K562 (cell line): Measurements from ENCODE around the gene CTTNBP2. TPM values are rescaled to one million over a fixed set of nuclear protein-coding genes. Genes with fewer than 3 reads are reported as not detected.
A peak's percentile ranks its signal among the peaks of the same experiment; 100 is the strongest.

Experiments
- ATAC-seq: fragments of 200-7000 bp; cut with Tn5 transposase; 3 replicates; pipeline ENCODE4 v1.9.1; 2020; ENCODE audit warnings: moderate library complexity
- BruUV-seq: library from RNA; stranded (reverse); fragments of 400-500 nt; replicated peaks from 2 replicates; lab custom pipeline; 2021; lab: Mats Ljungman, UMichigan
- CTCF ChIA-PET: fragments of 300-600 bp; formaldehyde crosslinking; extraction: SDS; loops from one replicate; lab custom pipeline; 2021; ENCODE audit warnings: low intra/inter-chr PET ratio; lab: Yijun Ruan, JAX
- POLR2A ChIA-PET: fragments of 300-600, 350-650 bp; sonication (Branson Sonifier 250); formaldehyde crosslinking; extraction: SDS; loops from one replicate; lab custom pipeline; 2021; ENCODE audit warnings: antibody characterized with exemption, inconsistent platforms; lab: Yijun Ruan, JAX
- DNase-seq, 4 experiments: peaks; one replicate each; pipeline versions ENCODE4 v3.0.0 to v3.0.0-alpha.2; 2011 to 2018; ENCODE audit warnings: low spot score in 3 of 4, mixed read lengths in 3 of 4; ENCODE audit errors: extremely low read depth in 1 of 4
- FAIRE-seq: peaks from 2 replicates; lab custom pipeline; 2011; peaks lifted over from hg19 to GRCh38; lab: Jason Lieb, UNC
- H2AFZ ChIP-seq: 2 replicates; pipeline ENCODE4 v1.6.0; 2011; ENCODE audit warnings: low read depth, low read length, control low read depth, inconsistent platforms
- H3K27ac ChIP-seq: fragments of 200-600 bp; 3 replicates; pipeline ENCODE4 v1.8.0; 2011; ENCODE audit warnings: low read depth, mild to moderate bottlenecking, control low read depth, inconsistent platforms, low read length, moderate library complexity, mixed read lengths; ENCODE audit errors: extremely low read depth
- H3K27me3 ChIP-seq, 2 experiments: fragments of 300-600 bp in 1 of 2; 2 replicates in 1 of 2; 3 replicates in 1 of 2; pipeline versions ENCODE4 v1.6.0 to v1.8.0; 2011; ENCODE audit warnings: inconsistent platforms in 2 of 2, low read length in 2 of 2, mild to moderate bottlenecking in 1 of 2, mixed read lengths in 1 of 2, moderate library complexity in 1 of 2; ENCODE audit not compliant: control insufficient read depth in 2 of 2, insufficient read depth in 2 of 2
- H3K36me3 ChIP-seq: fragments of 300-600 bp; 3 replicates; pipeline ENCODE4 v1.8.0; 2011; ENCODE audit warnings: mild to moderate bottlenecking, low read length, inconsistent platforms; ENCODE audit not compliant: control insufficient read depth, insufficient read depth
- H3K4me1 ChIP-seq, 2 experiments: fragments of 200-600 bp in 1 of 2; replicated peaks in 1 of 2; 2 replicates in 1 of 2; 3 replicates in 1 of 2; pipeline versions ENCODE4 v1.5.1 to v1.8.0; 2011; ENCODE audit warnings: inconsistent platforms in 2 of 2, low read length in 2 of 2, mild to moderate bottlenecking in 1 of 2, mixed read lengths in 1 of 2, moderate library complexity in 1 of 2; ENCODE audit not compliant: control insufficient read depth in 2 of 2, insufficient read depth in 2 of 2
- H3K4me2 ChIP-seq: 2 replicates; pipeline ENCODE4 v1.6.1; 2011; ENCODE audit warnings: low read length, control low read depth, inconsistent platforms, mixed read lengths; ENCODE audit not compliant: insufficient read depth
- H3K4me3 ChIP-seq: fragments of 200-600 bp; sonication (generic), shearing (Covaris generic); 2 replicates; pipeline ENCODE4 v1.5.1; 2016; ENCODE audit warnings: control low read depth, inconsistent platforms
- H3K79me2 ChIP-seq: fragments of 200-600 bp; 3 replicates; pipeline ENCODE4 v1.8.0; 2011; ENCODE audit warnings: low read length, inconsistent platforms; ENCODE audit not compliant: control insufficient read depth, insufficient read depth
- H3K9ac ChIP-seq, 2 experiments: 2 replicates each; pipeline versions ENCODE4 v1.6.0 to v1.6.1; 2011; ENCODE audit warnings: low read depth in 2 of 2, low read length in 2 of 2, control low read depth in 1 of 2, inconsistent platforms in 1 of 2, mild to moderate bottlenecking in 1 of 2, mixed read lengths in 1 of 2; ENCODE audit not compliant: insufficient read depth in 1 of 2
- H3K9me1 ChIP-seq: one replicate; pipeline ENCODE4 v1.6.0; 2011; ENCODE audit warnings: inconsistent platforms, mild to moderate bottlenecking, low read length, moderate library complexity; ENCODE audit not compliant: control insufficient read depth, insufficient read depth
- H3K9me3 ChIP-seq: replicated peaks from 2 replicates; pipeline ENCODE4 v1.5.1; 2011; ENCODE audit warnings: low read depth, low read length, inconsistent platforms; ENCODE audit not compliant: control insufficient read depth, insufficient read depth
- H4K20me1 ChIP-seq: replicated peaks from 2 replicates; pipeline ENCODE4 v1.6.1; 2011; ENCODE audit warnings: low read length, inconsistent platforms, mixed read lengths; ENCODE audit not compliant: control insufficient read depth, insufficient read depth
- ELF2 ChIP-seq: fragments of 250-450 bp; sonication (Bioruptor Pico); IDR thresholded peaks from 2 replicates; pipeline ENCODE4 v1.5.0; 2021; ENCODE audit warnings: mild to moderate bottlenecking
- ETV6 ChIP-seq, 3 experiments: fragments of 150-350 bp in 1 of 3; sonication (generic) in 1 of 3; formaldehyde crosslinking in 1 of 3; IDR thresholded peaks; 2 replicates each; pipeline versions ENCODE4 v1.6.1 to v1.8.0; 2014 to 2022; ENCODE audit warnings: borderline replicate concordance in 2 of 3, low read depth in 2 of 3, antibody characterized with exemption in 1 of 3, low read length in 1 of 3, mild to moderate bottlenecking in 1 of 3, missing genetic modification reagents in 1 of 3
- HDAC6 ChIP-seq: IDR thresholded peaks from 2 replicates; pipeline ENCODE4 v1.6.1; 2012; ENCODE audit warnings: low read depth, mild to moderate bottlenecking, control low read depth, inconsistent platforms, low read length, moderate library complexity
- MAFG ChIP-seq: fragments of 450-650 bp; conservative IDR thresholded peaks from 2 replicates; pipeline ENCODE4 v1.6.1; 2016; ENCODE audit warnings: missing genetic modification characterization, missing compliant biosample characterization
- NFE2 ChIP-seq: IDR thresholded peaks from 2 replicates; pipeline ENCODE4 v1.6.1; 2014; ENCODE audit warnings: antibody characterized with exemption, low read depth
- POLR3A ChIP-seq: IDR thresholded peaks from 2 replicates; pipeline ENCODE4 v1.6.1; 2011; ENCODE audit warnings: borderline replicate concordance, mild to moderate bottlenecking, moderate library complexity; ENCODE audit not compliant: insufficient read length, insufficient read depth; ENCODE audit errors: extremely low read depth
- ZNF232 ChIP-seq: sonication (generic); formaldehyde crosslinking; IDR thresholded peaks from 2 replicates; pipeline ENCODE4 v1.8.0; 2022; ENCODE audit warnings: mild to moderate bottlenecking, missing genetic modification reagents
- in situ Hi-C: fragments of 300-500 bp; cut with MboI; formaldehyde crosslinking; loops from 4 replicates; pipeline ENCODE4 v1.15.0; 2018; ENCODE audit warnings: inconsistent platforms, mixed read lengths
- intact Hi-C: fragments of 100-400 bp; cut with micrococcal nuclease; formaldehyde crosslinking; loops from 2 replicates; pipeline ENCODE4 v1.14.2; 2022
- polyA plus RNA-seq, 8 experiments: library from polyadenylated mRNA; depleted of rRNA in 4 of 8; stranded (reverse) in 5 of 8; unstranded in 3 of 8; fragments of >200 nt; fragmentation: Nextera tagmentation in 2 of 8; fragmentation: Illumina TruSeq in 1 of 8; extraction: Ambion mirVana in 2 of 8; extraction: Trizol in 1 of 8; gene quantifications; 2 replicates each; pipeline versions ENCODE4 v1.2.1 to v1.2.3, GENCODE V29; 2011 to 2014; ENCODE audit warnings: inconsistent platforms in 1 of 8, missing spikeins in 1 of 8
- total RNA-seq, 7 experiments: library from RNA; depleted of rRNA in 6 of 7; stranded (reverse); fragments of >200 nt in 6 of 7; fragmentation: Illumina TruSeq in 2 of 7; extraction: Trizol in 2 of 7; gene quantifications; 2 replicates each; pipeline versions ENCODE4 v1.2.1 to v1.2.3, GENCODE V29; 2011 to 2021; ENCODE audit warnings: low replicate concordance in 1 of 7
- TF ChIP-seq, protein P1 (sequence below), 2 experiments: IDR thresholded peaks; 2 replicates each; pipeline ENCODE4 v1.6.1; 2011; ENCODE audit warnings: borderline replicate concordance in 1 of 2, control low read depth in 1 of 2, low read depth in 1 of 2, low read length in 1 of 2, mild to moderate bottlenecking in 1 of 2, mixed read lengths in 1 of 2, moderate library complexity in 1 of 2; ENCODE audit not compliant: insufficient read depth in 1 of 2, insufficient read length in 1 of 2, poor library complexity in 1 of 2, severe bottlenecking in 1 of 2; ENCODE audit errors: extremely low read depth in 1 of 2
- TF ChIP-seq, protein P2 (sequence below): sonication (generic); formaldehyde crosslinking; IDR thresholded peaks from 2 replicates; pipeline ENCODE4 v1.8.1; 2022; ENCODE audit warnings: missing genetic modification reagents
- TF ChIP-seq, protein P3 (sequence below): fragments of 450-650 bp; IDR thresholded peaks from 2 replicates; pipeline ENCODE4 v1.6.1; 2018; ENCODE audit warnings: mild to moderate bottlenecking, low read depth; ENCODE audit not compliant: partially characterized antibody

CTTNBP2 gene
- total and polyA plus RNA-seq, 9 of the 15 experiments (the other 6 are each of a cell fraction or from before 2014, with no cell fraction given): 0.05 TPM; not detected in 8

DNA sequence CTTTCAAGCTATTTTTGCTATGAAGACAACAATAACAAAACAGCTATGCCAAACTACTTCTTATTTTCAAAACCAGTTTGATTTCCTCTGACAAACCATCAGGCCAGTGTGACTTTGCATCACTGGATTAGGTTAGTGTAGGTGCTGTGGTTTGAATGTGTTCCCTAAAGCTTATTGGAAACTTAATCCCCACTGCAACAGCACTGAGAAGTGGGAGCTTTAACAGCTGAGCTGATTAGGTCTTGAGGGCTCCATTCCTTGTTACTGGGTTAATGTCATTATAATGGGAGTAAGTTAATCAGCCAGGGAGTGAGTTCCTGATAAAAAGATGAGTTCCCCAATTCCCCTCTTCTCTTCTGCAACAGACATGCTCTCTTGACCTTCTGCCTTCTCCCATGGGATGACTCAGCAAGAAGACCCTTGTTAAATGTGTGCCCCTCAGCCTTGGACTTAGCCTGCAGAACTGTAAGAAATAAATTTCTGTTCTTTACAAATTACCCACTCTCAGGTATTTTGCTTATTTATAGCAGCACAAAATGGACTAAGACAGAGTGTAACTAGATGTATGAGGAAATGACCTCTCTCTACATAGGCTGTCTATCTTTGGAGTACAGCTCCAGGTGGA lies 186.8 kb downstream of the CTTNBP2 start:
- POLR2A ChIA-PET: no interaction called here
- no peak for ATAC-seq
- DNase-seq: no peak
- Histone ChIP-seq H2AFZ (no peak overlapping the region), H3K4me3 (no peak overlapping the region), H3K27ac (no peak overlapping the region)
- CTCF ChIA-PET: no interaction called here
- in situ Hi-C loops: no loop called here
- TF ChIP-seq NFE2 (peak; percentile 44), MAFG (tag) (0 out of 2 replicates have a peak, but pooled peaks have one; percentile 25)
- TF ChIP-seq, protein P1, sequence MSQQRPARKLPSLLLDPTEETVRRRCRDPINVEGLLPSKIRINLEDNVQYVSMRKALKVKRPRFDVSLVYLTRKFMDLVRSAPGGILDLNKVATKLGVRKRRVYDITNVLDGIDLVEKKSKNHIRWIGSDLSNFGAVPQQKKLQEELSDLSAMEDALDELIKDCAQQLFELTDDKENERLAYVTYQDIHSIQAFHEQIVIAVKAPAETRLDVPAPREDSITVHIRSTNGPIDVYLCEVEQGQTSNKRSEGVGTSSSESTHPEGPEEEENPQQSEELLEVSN (IDR thresholded peaks at IDR 0.05; ENCODE audit: borderline replicate concordance in 1 of 2, extremely low read depth in 1 of 2, insufficient read depth in 1 of 2, insufficient read length in 1 of 2, low read depth in 1 of 2, low read length in 1 of 2, poor library complexity in 1 of 2, severe bottlenecking in 1 of 2): no peak
- TF ChIP-seq, all 486 proteins: peak for 2
- no peak for FAIRE-seq
- Histone ChIP-seq H3K27me3 (no peaks in the 10 kb centered on the region), H3K9me3 (no peaks in the 10 kb centered on the region), H3K9ac (no peak overlapping the region), H3K4me1 (no peaks in the 10 kb centered on the region), H3K9me1 (no peaks in the 10 kb centered on the region), H3K4me2 (no peak overlapping the region), H3K36me3 (no peaks in the 10 kb centered on the region), H4K20me1 (no peaks in the 10 kb centered on the region), H3K79me2 (no peaks in the 10 kb centered on the region)
- intact Hi-C loops: no loop called here
- BruUV-seq: no TSS peak

DNA sequence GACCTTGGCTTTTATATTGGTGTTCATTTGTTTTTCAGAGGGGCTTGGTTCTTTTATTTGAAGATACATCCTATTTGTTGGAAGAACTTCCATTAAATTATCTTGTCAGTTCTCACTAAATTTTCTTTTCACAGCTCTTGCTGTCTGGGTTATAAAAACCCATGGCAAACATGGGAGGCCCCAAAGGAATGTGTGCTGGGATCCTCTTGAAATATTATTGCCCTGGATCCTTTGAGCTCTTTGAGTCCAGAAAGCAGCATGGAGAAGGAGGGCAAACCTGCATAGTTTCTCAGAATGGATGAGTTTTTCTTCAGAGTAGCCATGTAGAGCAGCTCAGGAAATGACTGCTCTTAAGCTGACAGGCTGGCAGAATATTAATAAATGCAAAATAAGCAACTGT lies 187.4 kb downstream of the CTTNBP2 start:
- in situ Hi-C loops: no loop called here
- Histone ChIP-seq H2AFZ (no peak overlapping the region), H3K9me3 (no peaks in the 10 kb centered on the region), H3K27ac (no peak overlapping the region), H3K4me3 (no peak overlapping the region), H3K27me3 (no peaks in the 10 kb centered on the region), H4K20me1 (no peaks in the 10 kb centered on the region), H3K9ac (no peak overlapping the region), H3K4me2 (no peak overlapping the region), H3K79me2 (no peaks in the 10 kb centered on the region)
- CTCF ChIA-PET: no interaction called here
- no peak for FAIRE-seq
- ATAC-seq: no peak
- no peak for DNase-seq
- intact Hi-C loops: no loop called here
- POLR2A ChIA-PET: no interaction called here
- BruUV-seq: no TSS peak
- TF ChIP-seq, protein P2, sequence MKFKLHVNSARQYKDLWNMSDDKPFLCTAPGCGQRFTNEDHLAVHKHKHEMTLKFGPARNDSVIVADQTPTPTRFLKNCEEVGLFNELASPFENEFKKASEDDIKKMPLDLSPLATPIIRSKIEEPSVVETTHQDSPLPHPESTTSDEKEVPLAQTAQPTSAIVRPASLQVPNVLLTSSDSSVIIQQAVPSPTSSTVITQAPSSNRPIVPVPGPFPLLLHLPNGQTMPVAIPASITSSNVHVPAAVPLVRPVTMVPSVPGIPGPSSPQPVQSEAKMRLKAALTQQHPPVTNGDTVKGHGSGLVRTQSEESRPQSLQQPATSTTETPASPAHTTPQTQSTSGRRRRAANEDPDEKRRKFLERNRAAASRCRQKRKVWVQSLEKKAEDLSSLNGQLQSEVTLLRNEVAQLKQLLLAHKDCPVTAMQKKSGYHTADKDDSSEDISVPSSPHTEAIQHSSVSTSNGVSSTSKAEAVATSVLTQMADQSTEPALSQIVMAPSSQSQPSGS (CRISPR knock-in tag): no peak
- TF ChIP-seq ETV6 (IDR thresholded peaks at IDR 0.05; ENCODE audit: borderline replicate concordance in 1 of 2, low read depth in 2 of 2, low read length in 1 of 2) (no peak), ETV6 (CRISPR knock-in tag; IDR thresholded peaks at IDR 0.05; ENCODE audit: borderline replicate concordance) (no peak), ELF2 (CRISPR knock-in tag) (no peak), ZNF232 (CRISPR knock-in tag) (no peak), HDAC6 (no peak), POLR3A (no peak)
- TF ChIP-seq, protein P3, sequence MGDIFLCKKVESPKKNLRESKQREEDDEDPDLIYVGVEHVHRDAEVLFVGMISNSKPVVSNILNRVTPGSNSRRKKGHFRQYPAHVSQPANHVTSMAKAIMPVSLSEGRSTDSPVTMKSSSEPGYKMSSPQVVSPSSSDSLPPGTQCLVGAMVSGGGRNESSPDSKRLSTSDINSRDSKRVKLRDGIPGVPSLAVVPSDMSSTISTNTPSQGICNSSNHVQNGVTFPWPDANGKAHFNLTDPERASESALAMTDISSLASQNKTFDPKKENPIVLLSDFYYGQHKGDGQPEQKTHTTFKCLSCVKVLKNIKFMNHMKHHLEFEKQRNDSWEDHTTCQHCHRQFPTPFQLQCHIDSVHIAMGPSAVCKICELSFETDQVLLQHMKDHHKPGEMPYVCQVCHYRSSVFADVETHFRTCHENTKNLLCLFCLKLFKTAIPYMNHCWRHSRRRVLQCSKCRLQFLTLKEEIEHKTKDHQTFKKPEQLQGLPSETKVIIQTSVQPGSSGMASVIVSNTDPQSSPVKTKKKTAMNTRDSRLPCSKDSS: no peak
- TF ChIP-seq, all 486 proteins: peak for 0
- Histone ChIP-seq H3K36me3 (no peaks in the 10 kb centered on the region), H3K4me1 (no peaks in the 10 kb centered on the region), H3K9me1 (no peaks in the 10 kb centered on the region)
